ENCODE measurements around the gene JUNB. TPM values are rescaled to one million over a fixed set of nuclear protein-coding genes. Genes with fewer than 3 reads are reported as not detected.
A peak's percentile ranks its signal among the peaks of the same experiment; 100 is the strongest.

The JUNB gene
- total RNA-seq, 4 donors from 2014 or later, result 852 to 2,498 (median 1,079) TPM

DNA sequence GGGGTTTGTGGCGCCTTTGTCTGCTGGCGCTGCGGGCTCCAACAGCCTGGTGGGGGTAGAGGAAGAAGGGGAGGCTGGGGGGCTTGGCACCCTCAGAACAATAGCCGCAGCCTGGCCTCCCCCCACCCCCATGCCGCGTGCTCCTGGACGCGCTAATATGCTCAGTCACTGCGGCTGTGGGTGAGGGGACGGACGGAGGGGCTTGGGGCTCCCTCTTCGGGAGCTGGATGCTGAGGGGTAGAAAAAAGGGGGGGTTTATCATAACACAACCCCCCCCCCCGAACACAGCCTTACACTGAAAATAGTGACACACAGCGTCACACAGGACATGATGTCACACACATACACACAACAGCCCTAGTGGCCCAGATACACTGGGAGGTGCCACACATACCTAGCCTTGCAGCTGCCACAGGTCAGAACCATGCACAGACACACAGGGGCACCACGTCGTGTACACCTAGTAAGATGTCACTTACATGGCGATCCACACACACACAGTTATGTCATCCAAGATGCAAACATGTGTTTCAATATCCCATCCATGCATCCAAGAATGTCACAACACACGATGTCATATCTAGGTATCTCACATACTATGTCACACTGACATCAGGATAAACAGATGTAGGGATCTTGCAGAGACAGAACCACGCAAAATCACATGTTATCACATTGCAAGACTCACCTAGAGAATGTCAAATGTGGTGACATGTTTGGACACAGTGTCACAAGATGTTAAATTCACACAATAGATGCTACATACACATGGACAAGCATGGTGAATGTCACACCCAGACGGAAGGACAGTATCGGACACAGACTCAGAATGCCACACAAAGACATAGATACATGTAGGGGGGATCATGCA is 47.8 kb downstream of the JUNB start:
- DNase-seq (ENCODE audit: low spot score) (no peak), ATAC-seq (ENCODE audit: low FRiP score) (no peak)
- TF ChIP-seq, protein P1, sequence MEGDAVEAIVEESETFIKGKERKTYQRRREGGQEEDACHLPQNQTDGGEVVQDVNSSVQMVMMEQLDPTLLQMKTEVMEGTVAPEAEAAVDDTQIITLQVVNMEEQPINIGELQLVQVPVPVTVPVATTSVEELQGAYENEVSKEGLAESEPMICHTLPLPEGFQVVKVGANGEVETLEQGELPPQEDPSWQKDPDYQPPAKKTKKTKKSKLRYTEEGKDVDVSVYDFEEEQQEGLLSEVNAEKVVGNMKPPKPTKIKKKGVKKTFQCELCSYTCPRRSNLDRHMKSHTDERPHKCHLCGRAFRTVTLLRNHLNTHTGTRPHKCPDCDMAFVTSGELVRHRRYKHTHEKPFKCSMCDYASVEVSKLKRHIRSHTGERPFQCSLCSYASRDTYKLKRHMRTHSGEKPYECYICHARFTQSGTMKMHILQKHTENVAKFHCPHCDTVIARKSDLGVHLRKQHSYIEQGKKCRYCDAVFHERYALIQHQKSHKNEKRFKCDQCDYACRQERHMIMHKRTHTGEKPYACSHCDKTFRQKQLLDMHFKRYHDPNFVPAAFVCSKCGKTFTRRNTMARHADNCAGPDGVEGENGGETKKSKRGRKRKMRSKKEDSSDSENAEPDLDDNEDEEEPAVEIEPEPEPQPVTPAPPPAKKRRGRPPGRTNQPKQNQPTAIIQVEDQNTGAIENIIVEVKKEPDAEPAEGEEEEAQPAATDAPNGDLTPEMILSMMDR (IDR thresholded peaks at IDR 0.05), result no peak

DNA sequence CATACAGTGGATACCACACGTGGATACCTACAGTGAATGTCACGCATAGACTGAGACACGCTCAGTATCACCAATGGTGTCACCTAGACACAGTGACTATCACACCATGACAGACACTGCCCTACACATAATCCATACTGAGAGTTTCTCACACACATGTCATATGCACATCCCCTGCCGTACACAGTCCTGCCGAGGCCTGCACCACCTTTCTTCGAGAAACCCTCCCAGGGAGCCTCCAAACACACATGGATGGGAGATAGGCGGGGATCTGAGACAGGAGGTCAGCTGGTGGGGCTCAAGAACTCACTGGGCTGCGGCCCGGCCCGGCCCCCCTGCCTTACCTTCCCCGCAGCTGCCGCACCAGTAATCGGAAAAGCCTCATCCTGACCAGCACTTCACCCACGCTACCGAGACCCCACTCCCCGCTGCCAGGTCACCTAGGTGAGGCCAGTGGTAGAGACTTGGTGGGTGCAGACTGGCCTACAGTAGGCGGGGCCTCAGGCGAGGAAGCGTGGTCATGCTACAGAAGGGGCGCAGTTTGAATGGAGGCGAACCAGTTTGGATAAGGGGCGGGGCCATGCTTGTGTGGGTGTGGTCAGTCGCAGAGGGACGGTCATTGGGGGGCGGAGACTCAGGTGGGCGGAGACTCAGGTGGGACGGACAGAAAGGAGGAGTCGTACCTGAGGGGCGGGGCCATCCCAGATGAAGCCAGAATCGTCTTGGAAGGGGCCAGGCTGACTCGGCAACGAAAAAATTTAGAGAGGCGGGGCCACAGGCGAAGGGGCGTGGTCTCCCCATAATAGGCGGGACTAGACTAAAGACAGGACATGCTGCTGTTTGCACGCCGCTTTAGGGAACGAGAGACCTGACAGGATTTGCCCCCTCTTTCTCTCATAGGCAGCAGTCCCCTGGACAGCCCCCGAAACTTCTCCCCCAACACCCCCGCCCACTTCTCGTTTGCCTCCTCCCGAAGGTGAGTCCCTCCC is 49.1 kb downstream of the JUNB start:
- TF ChIP-seq, protein P1 (IDR thresholded peaks at IDR 0.05), result no peak
- peak; percentile 11 for ATAC-seq (ENCODE audit: low FRiP score)
- peak; percentile 47 for DNase-seq (ENCODE audit: low spot score)

GRCh38 chr19:12841094-12841493 is 49.8 kb downstream of the JUNB start:
- TF ChIP-seq, protein P1 (IDR thresholded peaks at IDR 0.05), result no peak
- ATAC-seq (ENCODE audit: low FRiP score) (no peak), DNase-seq (ENCODE audit: low spot score) (no peak)

GRCh38 chr19:12842511-12842910 is 51.2 kb downstream of the JUNB start:
- TF ChIP-seq, protein P1 (IDR thresholded peaks at IDR 0.05), result no peak
- ATAC-seq (ENCODE audit: low FRiP score) (no peak), DNase-seq (ENCODE audit: low spot score) (no peak)

Small RNAs within 50 kb of the gene (small RNA-seq; reads per million reads assigned to genes)
- not detected for gene MIR5684

Other genes starting within 250 kb of the JUNB start
- 10 to 100 TPM in 2 of 4 donors, 1 to 10 TPM in 2; 5.9 to 16.1 (median 8.3) TPM for gene ZNF564, start 240.0 kb upstream of the JUNB start, total RNA-seq
- gene ZNF490, start 180.7 kb upstream of the JUNB start, total RNA-seq, result 1 to 10 TPM; 3.6 to 6.3 (median 4.7) TPM
- gene ZNF791, start 180.6 kb upstream of the JUNB start, total RNA-seq, result 10 to 100 TPM; 12.9 to 23.3 (median 16.3) TPM
- gene MAN2B1, start 124.7 kb upstream of the JUNB start, total RNA-seq, result 100 to 1,000 TPM in 1 of 4 donors, 10 to 100 TPM in 3; 63.8 to 104 (median 74.6) TPM
- 10 to 100 TPM in 1 of 4 donors, 1 to 10 TPM in 3; 7.1 to 10.2 (median 8.5) TPM for gene WDR83, start 124.7 kb upstream of the JUNB start, total RNA-seq
- 100 to 1,000 TPM in 1 of 4 donors, 10 to 100 TPM in 3; 68.5 to 119 (median 80.9) TPM for gene DHPS, start 109.6 kb upstream of the JUNB start, total RNA-seq
- gene GNG14, start 103.5 kb upstream of the JUNB start, total RNA-seq, result not detected
- 1 to 10 TPM; 3.2 to 5.6 (median 4.4) TPM for gene FBXW9, start 94.9 kb upstream of the JUNB start, total RNA-seq
- gene TNPO2, start 67.6 kb upstream of the JUNB start, total RNA-seq, result 10 to 100 TPM; 44.8 to 95.4 (median 55.8) TPM
- 100 to 1,000 TPM; 309 to 348 (median 323) TPM for gene TRIR, start 56.8 kb upstream of the JUNB start, total RNA-seq
- gene GET3, start 54.0 kb upstream of the JUNB start, total RNA-seq, result 10 to 100 TPM; 36.6 to 55.4 (median 48.9) TPM
- gene BEST2, start 39.7 kb upstream of the JUNB start, total RNA-seq, result not detected
- 10 to 100 TPM; 26.9 to 71.3 (median 56.3) TPM for gene HOOK2, start 15.9 kb upstream of the JUNB start, total RNA-seq
- gene PRDX2, start 10.3 kb downstream of the JUNB start, total RNA-seq, result 100 to 1,000 TPM; 165 to 320 (median 219) TPM
- not detected for gene THSD8, start 10.6 kb downstream of the JUNB start, total RNA-seq
- gene RNASEH2A, start 15.1 kb downstream of the JUNB start, total RNA-seq, result 10 to 100 TPM in 1 of 4 donors, 1 to 10 TPM in 3; 2.8 to 10.4 (median 5.9) TPM
- gene RTBDN, start 43.1 kb downstream of the JUNB start, total RNA-seq, result not detected
- gene MAST1, start 47.0 kb downstream of the JUNB start, total RNA-seq, result not detected
- 10 to 100 TPM; 24.6 to 36.9 (median 28.4) TPM for gene DNASE2, start 90.0 kb downstream of the JUNB start, total RNA-seq
- under 1 TPM in 1 of 4 donors, not detected in 3; 0.69 TPM for gene KLF1, start 95.7 kb downstream of the JUNB start, total RNA-seq
- gene GCDH, start 99.7 kb downstream of the JUNB start, total RNA-seq, result 10 to 100 TPM; 36.1 to 51.4 (median 45.2) TPM
- gene SYCE2, start 127.8 kb downstream of the JUNB start, total RNA-seq, result not detected
- gene FARSA, start 142.2 kb downstream of the JUNB start, total RNA-seq, result 10 to 100 TPM; 31.1 to 61.1 (median 38.2) TPM
- gene CALR, start 147.1 kb downstream of the JUNB start, total RNA-seq, result 100 to 1,000 TPM; 349 to 570 (median 439) TPM
- 100 to 1,000 TPM in 1 of 4 donors, 10 to 100 TPM in 3; 65.6 to 119 (median 91.1) TPM for gene RAD23A, start 154.4 kb downstream of the JUNB start, total RNA-seq
- gene GADD45GIP1, start 165.7 kb downstream of the JUNB start, total RNA-seq, result 10 to 100 TPM; 27.2 to 37.7 (median 32.8) TPM
- under 1 TPM in 1 of 4 donors, not detected in 3; 0.56 TPM for gene DAND5, start 178.1 kb downstream of the JUNB start, total RNA-seq
- gene NFIX, start 204.0 kb downstream of the JUNB start, total RNA-seq, result 10 to 100 TPM; 39.5 to 53.1 (median 43.0) TPM

All from omental fat pad (tissue), 4 donors.